HEK293 (cell line): ENCODE results near the gene CNPY4.

Experiments used
- BCL11B ChIP-seq: fragments of 450-650 bp; formaldehyde crosslinking; IDR thresholded peaks from 2 replicates; pipeline ENCODE4 v1.5.1; 2016; ENCODE audit warnings: low read depth, missing biosample characterization, missing genetic modification characterization
- FEZF1 ChIP-seq: fragments of 450-650 bp; formaldehyde crosslinking; IDR thresholded peaks from 2 replicates; pipeline ENCODE4 v1.5.1; 2016; ENCODE audit warnings: missing biosample characterization, missing genetic modification characterization
- GLIS2 ChIP-seq: fragments of 450-650 bp; formaldehyde crosslinking; IDR thresholded peaks from 2 replicates; pipeline ENCODE4 v1.5.1; 2016; ENCODE audit warnings: missing biosample characterization, missing genetic modification characterization
- PBX3 ChIP-seq: sonication (generic); formaldehyde crosslinking; IDR thresholded peaks from 2 replicates; pipeline ENCODE4 v1.8.1; 2022; ENCODE audit warnings: mild to moderate bottlenecking, moderate library complexity, missing genetic modification reagents
- PRDM10 ChIP-seq: fragments of 450-650 bp; formaldehyde crosslinking; IDR thresholded peaks from 2 replicates; pipeline ENCODE4 v1.5.1; 2016; ENCODE audit warnings: missing biosample characterization, missing genetic modification characterization
- PRDM2 ChIP-seq: fragments of 450-650 bp; formaldehyde crosslinking; IDR thresholded peaks from 2 replicates; pipeline ENCODE4 v1.5.1; 2016; ENCODE audit warnings: missing biosample characterization, missing genetic modification characterization, borderline replicate concordance
- PRDM6 ChIP-seq: fragments of 450-650 bp; formaldehyde crosslinking; IDR thresholded peaks from 2 replicates; pipeline ENCODE4 v1.5.1; 2017; ENCODE audit warnings: missing biosample characterization, missing genetic modification characterization
- TCF7L2 ChIP-seq: IDR thresholded peaks from 2 replicates; pipeline ENCODE4 v1.6.1; 2011; ENCODE audit warnings: low read depth, mild to moderate bottlenecking, inconsistent platforms, low read length, moderate library complexity, borderline replicate concordance
- ZBTB10 ChIP-seq: fragments of 450-650 bp; formaldehyde crosslinking; IDR thresholded peaks from 2 replicates; pipeline ENCODE4 v1.5.1; 2016; ENCODE audit warnings: missing biosample characterization, missing genetic modification characterization
- ZNF133 ChIP-seq: fragments of 450-650 bp; formaldehyde crosslinking; IDR thresholded peaks from 2 replicates; pipeline ENCODE4 v1.5.1; 2016; ENCODE audit warnings: missing biosample characterization, missing genetic modification characterization
- ZNF148 ChIP-seq: fragments of 450-650 bp; formaldehyde crosslinking; IDR thresholded peaks from 2 replicates; pipeline ENCODE4 v1.5.0; 2017; ENCODE audit warnings: missing biosample characterization, missing genetic modification characterization, borderline replicate concordance
- ZNF184 ChIP-seq: fragments of 450-650 bp; IDR thresholded peaks from 2 replicates; pipeline ENCODE4 v1.5.1; 2018; ENCODE audit warnings: missing biosample characterization, mild to moderate bottlenecking, missing genetic modification characterization
- ZNF239 ChIP-seq: fragments of 450-650 bp; formaldehyde crosslinking; IDR thresholded peaks from 2 replicates; pipeline ENCODE4 v1.5.1; 2016; ENCODE audit warnings: missing biosample characterization, missing genetic modification characterization
- ZNF350 ChIP-seq: fragments of 450-650 bp; formaldehyde crosslinking; IDR thresholded peaks from 2 replicates; pipeline ENCODE4 v1.5.0; 2017; ENCODE audit warnings: missing biosample characterization, mild to moderate bottlenecking, missing genetic modification characterization
- ZNF571 ChIP-seq: fragments of 450-650 bp; formaldehyde crosslinking; IDR thresholded peaks from 2 replicates; pipeline ENCODE4 v1.5.0; 2017; ENCODE audit warnings: missing biosample characterization, missing genetic modification characterization
- ZNF600 ChIP-seq: fragments of 450-650 bp; formaldehyde crosslinking; IDR thresholded peaks from 2 replicates; pipeline ENCODE4 v1.5.1; 2016; ENCODE audit warnings: missing biosample characterization, missing genetic modification characterization
- ZNF621 ChIP-seq: fragments of 450-650 bp; formaldehyde crosslinking; IDR thresholded peaks from 2 replicates; pipeline ENCODE4 v1.5.1; 2017; ENCODE audit warnings: missing biosample characterization, missing genetic modification characterization
- ZNF677 ChIP-seq: fragments of 450-650 bp; IDR thresholded peaks from 2 replicates; pipeline ENCODE4 v1.5.0; 2018; ENCODE audit warnings: missing biosample characterization, mild to moderate bottlenecking, missing genetic modification characterization, moderate library complexity
- ZNF747 ChIP-seq: fragments of 450-650 bp; formaldehyde crosslinking; IDR thresholded peaks from 2 replicates; pipeline ENCODE4 v1.5.1; 2016; ENCODE audit warnings: missing biosample characterization, missing genetic modification characterization
- ZNF785 ChIP-seq: fragments of 450-650 bp; formaldehyde crosslinking; IDR thresholded peaks from 2 replicates; pipeline ENCODE4 v1.5.1; 2016; ENCODE audit warnings: missing biosample characterization, missing genetic modification characterization

The CNPY4 gene

GRCh38 chr7:100130608-100131453 is 11.4 kb downstream of the CNPY4 start (continued):
- no peak for TF ChIP-seq ZNF239 (tag by site-specific recombination)
- no peak for TF ChIP-seq PRDM6 (tag by site-specific recombination)
- no peak for TF ChIP-seq TCF7L2
- TF ChIP-seq PBX3 (CRISPR knock-in tag) = no peak
- no peak for TF ChIP-seq ZNF148 (tag by site-specific recombination)
- TF ChIP-seq ZNF184 (tag by site-specific recombination) = no peak
- no peak for TF ChIP-seq ZBTB10
- TF ChIP-seq ZNF621 = no peak
- no peak for TF ChIP-seq ZNF571 (tag by site-specific recombination)
- TF ChIP-seq GLIS2 (tag by site-specific recombination) = peak; percentile 84
- no peak for TF ChIP-seq ZNF133 (tag by site-specific recombination)
- TF ChIP-seq ZNF785 = no peak
- no peak for TF ChIP-seq ZNF350 (tag by site-specific recombination)
- no peak for TF ChIP-seq BCL11B (tag by site-specific recombination)
- no peak for TF ChIP-seq ZNF677 (tag by site-specific recombination)
- TF ChIP-seq FEZF1 (tag by site-specific recombination) = no peak
- TF ChIP-seq ZNF747 (tag by site-specific recombination) = no peak
- TF ChIP-seq PRDM2 (tag by site-specific recombination) = no peak
- TF ChIP-seq PRDM10 (tag by site-specific recombination) = peak; percentile 17; the same call in 1 of the 2 replicates
- no peak for TF ChIP-seq ZNF600
